ENCODE measurements around the gene ZNF691. TPM values are rescaled to one million over a fixed set of nuclear protein-coding genes. Genes with fewer than 3 reads are reported as not detected.

The ZNF691 gene
- total RNA-seq, 1 donor from 2014 or later = 18.8 TPM

- H3K9me3 Mint-ChIP-seq (ENCODE audit: low read depth) = no peaks in the 10 kb centered on the region
Measured at GRCh38 chr1:42832641-42833240, 13.7 kb upstream of the ZNF691 start.

GRCh38 chr1:42833981-42834380, 12.4 kb upstream of the ZNF691 start:
- Mint-ChIP-seq H3K4me3 (ENCODE audit: low read depth) (no peak overlapping the region), H3K4me1 (ENCODE audit: low read depth) (peaks cover 9% of the 10 kb centered on the region), H3K27me3 (no peaks in the 10 kb centered on the region), H3K9me3 (ENCODE audit: low read depth) (no peaks in the 10 kb centered on the region), H3K27ac (no peak overlapping the region), H3K36me3 (ENCODE audit: insufficient read depth) (peaks cover 1% of the 10 kb centered on the region)
- no peak for TF ChIP-seq CTCF (IDR thresholded peaks at IDR 0.05; ENCODE audit: unreplicated experiment)
- no peak for DNase-seq (ENCODE audit: low spot score, unreplicated experiment)

More at GRCh38 chr1:42832641-42833240, 13.7 kb upstream of the ZNF691 start:
- no peak overlapping the region for H3K27ac Mint-ChIP-seq
- no peak for TF ChIP-seq CTCF (IDR thresholded peaks at IDR 0.05; ENCODE audit: unreplicated experiment)
- H3K36me3 Mint-ChIP-seq (ENCODE audit: insufficient read depth) = peaks cover 1% of the 10 kb centered on the region
- peaks cover 9% of the 10 kb centered on the region for H3K4me1 Mint-ChIP-seq (ENCODE audit: low read depth)
- DNase-seq (ENCODE audit: low spot score, unreplicated experiment) = no peak
- H3K4me3 Mint-ChIP-seq (ENCODE audit: low read depth) = no peak overlapping the region
- H3K27me3 Mint-ChIP-seq = no peaks in the 10 kb centered on the region

GRCh38 chr1:42834803-42835202, 11.6 kb upstream of the ZNF691 start:
- no peak for TF ChIP-seq CTCF (IDR thresholded peaks at IDR 0.05; ENCODE audit: unreplicated experiment)
- no peak overlapping the region for H3K27ac Mint-ChIP-seq
- DNase-seq (ENCODE audit: low spot score, unreplicated experiment) = no peak
- H3K9me3 Mint-ChIP-seq (ENCODE audit: low read depth) = no peaks in the 10 kb centered on the region
- peaks cover 1% of the 10 kb centered on the region for H3K36me3 Mint-ChIP-seq (ENCODE audit: insufficient read depth)
- no peaks in the 10 kb centered on the region for H3K27me3 Mint-ChIP-seq
- no peak overlapping the region for H3K4me3 Mint-ChIP-seq (ENCODE audit: low read depth)
- peaks cover 9% of the 10 kb centered on the region for H3K4me1 Mint-ChIP-seq (ENCODE audit: low read depth)

- DNase-seq (ENCODE audit: low spot score, unreplicated experiment) = no peak
- peaks cover 9% of the 10 kb centered on the region for H3K4me1 Mint-ChIP-seq (ENCODE audit: low read depth)
- H3K27me3 Mint-ChIP-seq = no peaks in the 10 kb centered on the region
- H3K36me3 Mint-ChIP-seq (ENCODE audit: insufficient read depth) = no peaks in the 10 kb centered on the region
- TF ChIP-seq CTCF (IDR thresholded peaks at IDR 0.05; ENCODE audit: unreplicated experiment) = no peak
- no peak overlapping the region for H3K4me3 Mint-ChIP-seq (ENCODE audit: low read depth)
- no peak overlapping the region for H3K27ac Mint-ChIP-seq
- no peaks in the 10 kb centered on the region for H3K9me3 Mint-ChIP-seq (ENCODE audit: low read depth)
Measured at GRCh38 chr1:42835422-42835821, 11.0 kb upstream of the ZNF691 start.

- no peak for DNase-seq (ENCODE audit: low spot score, unreplicated experiment)
- no peak for TF ChIP-seq CTCF (IDR thresholded peaks at IDR 0.05; ENCODE audit: unreplicated experiment)
- Mint-ChIP-seq H3K36me3 (ENCODE audit: insufficient read depth) (no peaks in the 10 kb centered on the region), H3K27me3 (no peaks in the 10 kb centered on the region), H3K9me3 (ENCODE audit: low read depth) (no peaks in the 10 kb centered on the region), H3K4me3 (ENCODE audit: low read depth) (no peak overlapping the region), H3K27ac (no peak overlapping the region), H3K4me1 (ENCODE audit: low read depth) (peaks cover 9% of the 10 kb centered on the region)
Measured at GRCh38 chr1:42837709-42838108, 8.7 kb upstream of the ZNF691 start.
